HepG2 (cell line): ENCODE data around the gene HCRT. TPM values are rescaled to one million over a fixed set of nuclear protein-coding genes. Genes with fewer than 3 reads are reported as not detected.

Experiments
- ADNP ChIP-seq: sonication (generic); formaldehyde crosslinking; IDR thresholded peaks from 2 replicates; pipeline ENCODE4 v1.4.0; 2020; ENCODE audit warnings: missing genetic modification reagents
- CHD4 ChIP-seq: fragments of 200-600 bp; sonication (generic); IDR thresholded peaks from 2 replicates; pipeline ENCODE4 v1.7.0; 2017; ENCODE audit warnings: mild to moderate bottlenecking, low read length, borderline replicate concordance
- FOSL1 ChIP-seq: sonication (generic); formaldehyde crosslinking; IDR thresholded peaks from 2 replicates; pipeline ENCODE4 v1.9.0; 2021; ENCODE audit warnings: missing genetic modification reagents, borderline replicate concordance
- GLI4 ChIP-seq: sonication (generic); formaldehyde crosslinking; IDR thresholded peaks from 2 replicates; pipeline ENCODE4 v1.5.1; 2020; ENCODE audit warnings: missing genetic modification reagents, mild to moderate bottlenecking, moderate library complexity, borderline replicate concordance
- HNF4A ChIP-seq: sonication (generic); formaldehyde crosslinking; IDR thresholded peaks from 2 replicates; pipeline ENCODE4 v1.4.0; 2020; ENCODE audit warnings: missing genetic modification reagents
- HNRNPL ChIP-seq: fragments of 200-400 bp; formaldehyde crosslinking; IDR thresholded peaks from 2 replicates; pipeline ENCODE4 v1.6.1; 2017; ENCODE audit warnings: mild to moderate bottlenecking, low read depth, low read length
- KLF13 ChIP-seq: sonication (generic); formaldehyde crosslinking; IDR thresholded peaks from 2 replicates; pipeline ENCODE4 v1.4.0; 2020; ENCODE audit warnings: mild to moderate bottlenecking, missing genetic modification reagents
- MEIS1 ChIP-seq: sonication (generic); formaldehyde crosslinking; IDR thresholded peaks from 2 replicates; pipeline ENCODE4 v1.9.0; 2021; ENCODE audit warnings: mild to moderate bottlenecking, missing genetic modification reagents, moderate library complexity, borderline replicate concordance
- NR2F2 ChIP-seq: IDR thresholded peaks from 2 replicates; pipeline ENCODE4 v1.6.1; 2012; ENCODE audit warnings: low read depth, inconsistent platforms, borderline replicate concordance
- PAF1 ChIP-seq: IDR thresholded peaks from 2 replicates; pipeline ENCODE4 v1.6.1; 2016; ENCODE audit warnings: missing genetic modification reagents, missing compliant biosample characterization
- PHB2 ChIP-seq: fragments of 450-650 bp; IDR thresholded peaks from 2 replicates; pipeline ENCODE4 v1.6.1; 2018; ENCODE audit not compliant: partially characterized antibody
- SKI ChIP-seq: fragments of 450-650 bp; IDR thresholded peaks from one replicate; pipeline ENCODE4 v1.6.1; 2018; ENCODE audit warnings: mild to moderate bottlenecking; ENCODE audit not compliant: partially characterized antibody
- SNAPC2 ChIP-seq: sonication (generic); formaldehyde crosslinking; IDR thresholded peaks from 2 replicates; pipeline ENCODE4 v1.8.1; 2022; ENCODE audit warnings: mild to moderate bottlenecking, missing genetic modification reagents
- ZBTB20 ChIP-seq: sonication (generic); formaldehyde crosslinking; IDR thresholded peaks from 2 replicates; pipeline ENCODE4 v1.8.1; 2023; ENCODE audit warnings: missing genetic modification reagents, low read depth, mild to moderate bottlenecking, borderline replicate concordance
- ZMAT3 ChIP-seq: sonication (generic); formaldehyde crosslinking; conservative IDR thresholded peaks from 2 replicates; pipeline ENCODE4 v1.7.0; 2021; ENCODE audit warnings: missing genetic modification reagents
- ZNF225 ChIP-seq: sonication (generic); formaldehyde crosslinking; IDR thresholded peaks from 2 replicates; pipeline ENCODE4 v1.4.0; 2020; ENCODE audit warnings: mild to moderate bottlenecking, missing genetic modification reagents
- ZNF441 ChIP-seq: sonication (generic); formaldehyde crosslinking; IDR thresholded peaks from 2 replicates; pipeline ENCODE4 v1.7.0; 2021; ENCODE audit warnings: missing genetic modification reagents, borderline replicate concordance
- ZNF468 ChIP-seq: sonication (generic); formaldehyde crosslinking; IDR thresholded peaks from 2 replicates; pipeline ENCODE4 v1.8.0; 2022; ENCODE audit warnings: mild to moderate bottlenecking, moderate library complexity, missing genetic modification reagents
- ZNF484 ChIP-seq: sonication (generic); formaldehyde crosslinking; IDR thresholded peaks from 2 replicates; pipeline ENCODE4 v1.5.1; 2020; ENCODE audit warnings: mild to moderate bottlenecking, low read depth, missing genetic modification reagents, borderline replicate concordance
- ZNF501 ChIP-seq: sonication (generic); formaldehyde crosslinking; IDR thresholded peaks from 2 replicates; pipeline ENCODE4 v1.5.1; 2020; ENCODE audit warnings: mild to moderate bottlenecking, moderate library complexity, missing genetic modification reagents
- ZNF563 ChIP-seq: sonication (generic); formaldehyde crosslinking; IDR thresholded peaks from 2 replicates; pipeline ENCODE4 v1.8.0; 2022; ENCODE audit warnings: mild to moderate bottlenecking, moderate library complexity, missing genetic modification reagents
- ZNF572 ChIP-seq: sonication (generic); formaldehyde crosslinking; IDR thresholded peaks from 2 replicates; pipeline ENCODE4 v1.5.1; 2020; ENCODE audit warnings: mild to moderate bottlenecking, missing genetic modification reagents
- ZNF616 ChIP-seq: sonication (generic); formaldehyde crosslinking; IDR thresholded peaks from 2 replicates; pipeline ENCODE4 v1.5.0; 2020; ENCODE audit warnings: low read depth, mild to moderate bottlenecking, missing genetic modification reagents
- ZNF724P ChIP-seq: sonication (generic); formaldehyde crosslinking; IDR thresholded peaks from 2 replicates; pipeline ENCODE4 v1.8.0; 2022; ENCODE audit warnings: missing genetic modification reagents, borderline replicate concordance
- ZNF772 ChIP-seq: sonication (generic); formaldehyde crosslinking; IDR thresholded peaks from 2 replicates; pipeline ENCODE4 v1.5.0; 2020; ENCODE audit warnings: mild to moderate bottlenecking, missing genetic modification reagents
- polyA plus RNA-seq, 8 experiments: library from polyadenylated mRNA; depleted of rRNA in 3 of 8; stranded (reverse) in 7 of 8; unstranded in 1 of 8; fragments of >200 nt; fragmentation: Illumina TruSeq in 4 of 8; extraction: Trizol in 4 of 8; gene quantifications; 2 replicates each; pipeline versions ENCODE4 v1.2.1 to v1.2.3, GENCODE V29; 2011 to 2016; ENCODE audit warnings: low read depth in 4 of 8, missing spikeins in 1 of 8, mixed read lengths in 1 of 8; ENCODE audit not compliant: insufficient read depth in 1 of 8
- total RNA-seq, 5 experiments: library from RNA; depleted of rRNA; stranded (reverse); fragments of >200 nt; fragmentation: Illumina TruSeq; extraction: Trizol; gene quantifications; 2 replicates each; pipeline ENCODE4 v1.2.3, GENCODE V29; 2016; ENCODE audit warnings: low read depth in 1 of 5
- TF ChIP-seq, protein P1 (sequence below): sonication (generic); formaldehyde crosslinking; conservative IDR thresholded peaks from 2 replicates; pipeline ENCODE4 v1.5.0; 2020; ENCODE audit warnings: missing genetic modification reagents
- TF ChIP-seq, protein P2 (sequence below): sonication (generic); formaldehyde crosslinking; IDR thresholded peaks from 2 replicates; pipeline ENCODE4 v1.8.1; 2023; ENCODE audit warnings: mild to moderate bottlenecking, missing genetic modification reagents
- TF ChIP-seq, protein P3 (sequence below): fragments of 450-650 bp; IDR thresholded peaks from 2 replicates; pipeline ENCODE4 v1.6.1; 2017; ENCODE audit warnings: mild to moderate bottlenecking

The HCRT gene
- total and polyA plus RNA-seq, 2 of the 13 experiments (the other 11 are each of a cell fraction or from before 2014, with no cell fraction given), result not detected

DNA sequence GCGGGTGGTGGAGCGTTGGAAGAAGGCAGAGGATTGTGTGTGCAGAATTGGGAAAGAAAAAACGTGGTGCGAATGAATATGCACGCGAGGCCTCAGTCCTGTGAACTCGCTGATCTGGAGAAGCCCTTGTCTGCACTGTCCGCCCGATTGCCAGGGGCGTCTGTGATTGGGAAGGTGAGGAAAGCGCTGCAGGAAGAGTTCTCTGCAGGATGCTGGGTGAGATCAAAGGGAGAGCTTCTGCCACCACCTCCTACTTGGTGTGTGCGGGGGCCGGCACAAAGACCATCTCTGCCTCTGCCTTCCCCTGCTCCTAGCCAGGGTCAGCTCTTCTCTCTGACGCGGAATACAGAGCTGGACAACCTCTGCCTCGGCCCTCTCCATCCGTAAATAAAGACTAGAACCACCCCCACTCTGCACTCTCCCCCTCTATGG is 29.6 kb downstream of the HCRT start (continued):
- TF ChIP-seq, protein P1, sequence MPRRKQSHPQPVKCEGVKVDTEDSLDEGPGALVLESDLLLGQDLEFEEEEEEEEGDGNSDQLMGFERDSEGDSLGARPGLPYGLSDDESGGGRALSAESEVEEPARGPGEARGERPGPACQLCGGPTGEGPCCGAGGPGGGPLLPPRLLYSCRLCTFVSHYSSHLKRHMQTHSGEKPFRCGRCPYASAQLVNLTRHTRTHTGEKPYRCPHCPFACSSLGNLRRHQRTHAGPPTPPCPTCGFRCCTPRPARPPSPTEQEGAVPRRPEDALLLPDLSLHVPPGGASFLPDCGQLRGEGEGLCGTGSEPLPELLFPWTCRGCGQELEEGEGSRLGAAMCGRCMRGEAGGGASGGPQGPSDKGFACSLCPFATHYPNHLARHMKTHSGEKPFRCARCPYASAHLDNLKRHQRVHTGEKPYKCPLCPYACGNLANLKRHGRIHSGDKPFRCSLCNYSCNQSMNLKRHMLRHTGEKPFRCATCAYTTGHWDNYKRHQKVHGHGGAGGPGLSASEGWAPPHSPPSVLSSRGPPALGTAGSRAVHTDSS, result no peak
- TF ChIP-seq HNRNPL (no peak), ZNF225 (CRISPR knock-in tag) (no peak), CHD4 (no peak), ADNP (CRISPR knock-in tag) (no peak), ZNF468 (CRISPR knock-in tag) (no peak), KLF13 (CRISPR knock-in tag) (no peak), ZNF501 (CRISPR knock-in tag) (0 out of 2 replicates have a peak, but pooled peaks have one; percentile 6), PAF1 (CRISPR knock-in tag) (no peak), ZNF616 (CRISPR knock-in tag) (0 out of 2 replicates have a peak, but pooled peaks have one; percentile 44), ZBTB20 (CRISPR knock-in tag) (no peak), ZNF441 (CRISPR knock-in tag) (no peak), ZNF563 (CRISPR knock-in tag) (peak; percentile 63; the same call in 1 of the 2 replicates), ZNF772 (CRISPR knock-in tag) (0 out of 2 replicates have a peak, but pooled peaks have one; percentile 20), SKI (no peak), PHB2 (no peak), HNF4A (CRISPR knock-in tag) (no peak), ZNF572 (CRISPR knock-in tag) (no peak), ZNF724P (CRISPR knock-in tag) (no peak), FOSL1 (CRISPR knock-in tag) (no peak), NR2F2 (no peak), ZMAT3 (CRISPR knock-in tag) (no peak), ZNF484 (CRISPR knock-in tag) (no peak), MEIS1 (CRISPR knock-in tag) (no peak), SNAPC2 (no peak), GLI4 (CRISPR knock-in tag) (no peak)
- TF ChIP-seq, protein P2, sequence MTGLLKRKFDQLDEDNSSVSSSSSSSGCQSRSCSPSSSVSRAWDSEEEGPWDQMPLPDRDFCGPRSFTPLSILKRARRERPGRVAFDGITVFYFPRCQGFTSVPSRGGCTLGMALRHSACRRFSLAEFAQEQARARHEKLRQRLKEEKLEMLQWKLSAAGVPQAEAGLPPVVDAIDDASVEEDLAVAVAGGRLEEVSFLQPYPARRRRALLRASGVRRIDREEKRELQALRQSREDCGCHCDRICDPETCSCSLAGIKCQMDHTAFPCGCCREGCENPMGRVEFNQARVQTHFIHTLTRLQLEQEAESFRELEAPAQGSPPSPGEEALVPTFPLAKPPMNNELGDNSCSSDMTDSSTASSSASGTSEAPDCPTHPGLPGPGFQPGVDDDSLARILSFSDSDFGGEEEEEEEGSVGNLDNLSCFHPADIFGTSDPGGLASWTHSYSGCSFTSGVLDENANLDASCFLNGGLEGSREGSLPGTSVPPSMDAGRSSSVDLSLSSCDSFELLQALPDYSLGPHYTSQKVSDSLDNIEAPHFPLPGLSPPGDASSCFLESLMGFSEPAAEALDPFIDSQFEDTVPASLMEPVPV (CRISPR knock-in tag), result no peak
- TF ChIP-seq, protein P3, sequence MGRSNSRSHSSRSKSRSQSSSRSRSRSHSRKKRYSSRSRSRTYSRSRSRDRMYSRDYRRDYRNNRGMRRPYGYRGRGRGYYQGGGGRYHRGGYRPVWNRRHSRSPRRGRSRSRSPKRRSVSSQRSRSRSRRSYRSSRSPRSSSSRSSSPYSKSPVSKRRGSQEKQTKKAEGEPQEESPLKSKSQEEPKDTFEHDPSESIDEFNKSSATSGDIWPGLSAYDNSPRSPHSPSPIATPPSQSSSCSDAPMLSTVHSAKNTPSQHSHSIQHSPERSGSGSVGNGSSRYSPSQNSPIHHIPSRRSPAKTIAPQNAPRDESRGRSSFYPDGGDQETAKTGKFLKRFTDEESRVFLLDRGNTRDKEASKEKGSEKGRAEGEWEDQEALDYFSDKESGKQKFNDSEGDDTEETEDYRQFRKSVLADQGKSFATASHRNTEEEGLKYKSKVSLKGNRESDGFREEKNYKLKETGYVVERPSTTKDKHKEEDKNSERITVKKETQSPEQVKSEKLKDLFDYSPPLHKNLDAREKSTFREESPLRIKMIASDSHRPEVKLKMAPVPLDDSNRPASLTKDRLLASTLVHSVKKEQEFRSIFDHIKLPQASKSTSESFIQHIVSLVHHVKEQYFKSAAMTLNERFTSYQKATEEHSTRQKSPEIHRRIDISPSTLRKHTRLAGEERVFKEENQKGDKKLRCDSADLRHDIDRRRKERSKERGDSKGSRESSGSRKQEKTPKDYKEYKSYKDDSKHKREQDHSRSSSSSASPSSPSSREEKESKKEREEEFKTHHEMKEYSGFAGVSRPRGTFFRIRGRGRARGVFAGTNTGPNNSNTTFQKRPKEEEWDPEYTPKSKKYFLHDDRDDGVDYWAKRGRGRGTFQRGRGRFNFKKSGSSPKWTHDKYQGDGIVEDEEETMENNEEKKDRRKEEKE, result no peak
